ENCODE data around the gene PLEKHH2.

Gene PLEKHH2

GRCh38 chr2:43604674-43605073 lies 32.4 kb upstream of the PLEKHH2 start:
- in situ Hi-C loops (cut with HindIII; ENCODE audit: low sequenced_read_pairs): no loop called here
- no peak overlapping the region for H3K4me3 ChIP-seq (ENCODE audit: low read depth, low read length)
- TF ChIP-seq CTCF (IDR thresholded peaks at IDR 0.05; ENCODE audit: low read depth, low read length, missing control alignments): no peak
- DNase-seq (ENCODE audit: low read depth): no peak

- TF ChIP-seq CTCF (IDR thresholded peaks at IDR 0.05; ENCODE audit: low read depth, low read length, missing control alignments): peak; percentile 73
- DNase-seq (ENCODE audit: low read depth): peak; percentile 31
- in situ Hi-C loops (cut with HindIII; ENCODE audit: low sequenced_read_pairs): no loop called here
- H3K4me3 ChIP-seq (ENCODE audit: low read depth, low read length): no peak overlapping the region
Observed at GRCh38 chr2:43605079-43605655, 31.9 kb upstream of the PLEKHH2 start.

- no peak for DNase-seq (ENCODE audit: low read depth)
- H3K4me3 ChIP-seq (ENCODE audit: low read depth, low read length): no peak overlapping the region
- no peak for TF ChIP-seq CTCF (IDR thresholded peaks at IDR 0.05; ENCODE audit: low read depth, low read length, missing control alignments)
- in situ Hi-C loops (cut with HindIII; ENCODE audit: low sequenced_read_pairs): no loop called here
Observed at GRCh38 chr2:43605851-43606250, 31.2 kb upstream of the PLEKHH2 start.

DNA sequence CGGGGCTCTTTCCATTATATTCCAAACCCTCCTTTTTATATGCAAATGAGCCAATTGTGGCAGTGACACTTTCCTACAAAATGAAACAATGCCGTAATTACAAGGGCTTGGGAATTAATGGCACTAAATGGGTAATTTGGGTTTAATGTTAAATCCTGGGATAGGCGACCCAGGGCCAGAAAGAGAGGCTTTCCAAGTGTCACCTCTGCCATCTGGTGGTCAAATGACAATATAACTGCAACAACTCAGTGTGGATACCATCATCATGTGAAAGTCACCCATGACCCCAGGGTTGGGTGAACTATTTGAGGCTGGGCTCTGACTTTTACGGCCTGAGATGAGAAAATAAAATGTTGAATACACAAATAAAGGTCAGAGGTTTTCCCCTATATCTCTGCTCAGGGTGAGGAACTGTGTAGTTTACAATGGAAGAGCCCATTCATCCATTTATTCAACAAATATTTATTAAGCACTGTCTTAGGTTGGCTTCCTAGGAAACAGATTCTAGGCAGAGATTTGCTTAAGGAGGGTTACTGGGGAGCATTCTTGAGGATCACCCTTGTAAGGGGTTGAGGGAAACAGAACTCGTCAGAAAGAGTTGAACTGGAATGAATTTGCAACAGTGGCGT lies 27.7 kb upstream of the PLEKHH2 start:
- TF ChIP-seq CTCF (IDR thresholded peaks at IDR 0.05; ENCODE audit: low read depth, low read length, missing control alignments): peak; percentile 70
- H3K4me3 ChIP-seq (ENCODE audit: low read depth, low read length): no peak overlapping the region
- peak; percentile 23 for DNase-seq (ENCODE audit: low read depth)
- in situ Hi-C loops (cut with HindIII; ENCODE audit: low sequenced_read_pairs): no loop called here

DNA sequence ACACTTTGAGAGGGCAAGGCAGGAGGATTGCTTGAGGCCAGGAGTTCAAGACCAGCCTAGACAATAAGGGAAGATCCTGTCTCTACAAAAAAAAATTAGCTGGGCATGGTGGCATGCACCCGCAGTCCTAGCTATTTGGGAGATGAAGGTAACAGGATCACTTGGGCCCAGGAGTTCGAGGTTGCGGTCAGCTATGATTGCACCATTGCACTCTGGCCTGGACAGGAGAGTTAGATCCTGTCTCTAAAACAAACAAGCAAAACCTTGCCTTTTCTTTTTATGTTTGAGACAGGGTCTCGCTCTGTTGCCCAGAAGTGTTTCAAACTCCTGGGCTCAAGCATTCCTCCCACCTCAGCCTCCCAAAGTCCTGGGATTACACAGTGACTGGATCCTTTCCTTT lies 26.7 kb upstream of the PLEKHH2 start:
- no peak for TF ChIP-seq CTCF (IDR thresholded peaks at IDR 0.05; ENCODE audit: low read depth, low read length, missing control alignments)
- H3K4me3 ChIP-seq (ENCODE audit: low read depth, low read length): no peak overlapping the region
- in situ Hi-C loops (cut with HindIII; ENCODE audit: low sequenced_read_pairs): no loop called here
- DNase-seq (ENCODE audit: low read depth): no peak

GRCh38 chr2:43611987-43612894 lies 24.8 kb upstream of the PLEKHH2 start:
- TF ChIP-seq CTCF (IDR thresholded peaks at IDR 0.05; ENCODE audit: low read depth, low read length, missing control alignments): peak; percentile 93
- peak; percentile 55 for DNase-seq (ENCODE audit: low read depth)
- H3K4me3 ChIP-seq (ENCODE audit: low read depth, low read length): no peak overlapping the region
- in situ Hi-C loops (cut with HindIII; ENCODE audit: low sequenced_read_pairs): no loop called here

Measured in astrocyte of the cerebellum (primary cell).